Duodenal mucosa (tissue), 2 donors: ENCODE measurements around the gene LRMDA.

ENCODE experiments used
- H3K27ac ChIP-seq: one replicate; pipeline ENCODE4 v1.7.0; 2013; ENCODE audit warnings: low read depth, low read length
- H3K27me3 ChIP-seq, 2 donors: one replicate each; pipeline ENCODE4 v1.7.0; 2013; ENCODE audit warnings: low read length in 2 of 2, control low read depth in 1 of 2; ENCODE audit not compliant: insufficient read depth in 2 of 2, control insufficient read depth in 1 of 2
- H3K36me3 ChIP-seq, 2 donors: one replicate each; pipeline ENCODE4 v1.7.0; 2013; ENCODE audit warnings: low read length in 2 of 2, control low read depth in 1 of 2; ENCODE audit not compliant: insufficient read depth in 2 of 2, control insufficient read depth in 1 of 2
- H3K4me1 ChIP-seq, 2 donors: one replicate each; pipeline ENCODE4 v1.7.0; 2013; ENCODE audit warnings: low read length in 2 of 2, control low read depth in 1 of 2; ENCODE audit not compliant: insufficient read depth in 2 of 2, control insufficient read depth in 1 of 2
- H3K4me3 ChIP-seq, 2 donors: one replicate each; pipeline ENCODE4 v1.7.0; 2013; ENCODE audit warnings: low read length in 2 of 2, low read depth in 1 of 2
- H3K9ac ChIP-seq, 2 donors: one replicate each; pipeline ENCODE4 v1.7.0; 2013; ENCODE audit warnings: low read length in 2 of 2, low read depth in 1 of 2
- H3K9me3 ChIP-seq, 2 donors: one replicate each; pipeline ENCODE4 v1.7.0; 2013; ENCODE audit warnings: low read length in 2 of 2, control low read depth in 1 of 2; ENCODE audit not compliant: control insufficient read depth in 1 of 2

The LRMDA gene

GRCh38 chr10:76393875-76394706, 962.7 kb downstream of the LRMDA start:
- Histone ChIP-seq H3K4me3 (no peak overlapping the region), H3K4me1 (no peaks in the 10 kb centered on the region), H3K36me3 (no peaks in the 10 kb centered on the region), H3K9ac (no peak overlapping the region), H3K27ac (no peak overlapping the region), H3K27me3 (no peaks in the 10 kb centered on the region), H3K9me3 (no peaks in the 10 kb centered on the region)

DNA sequence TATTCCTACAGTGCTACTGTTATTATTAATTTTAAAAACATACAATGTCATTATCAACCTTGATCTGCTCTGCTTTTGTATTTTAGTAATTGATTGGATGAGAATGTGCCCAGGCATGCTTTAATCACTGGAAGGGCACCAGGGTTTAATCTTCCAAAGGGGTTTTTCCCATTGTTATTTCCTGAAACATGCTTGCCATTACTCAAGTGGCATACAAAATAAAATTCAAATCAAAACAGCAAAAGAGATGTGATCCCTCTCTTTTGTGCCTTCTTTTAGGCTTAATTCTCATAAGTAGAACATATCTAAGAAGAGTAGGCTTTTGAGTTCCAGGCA, 963.3 kb downstream of the LRMDA start:
- H3K9ac ChIP-seq: no peak overlapping the region
- H3K4me1 ChIP-seq: no peaks in the 10 kb centered on the region
- no peaks in the 10 kb centered on the region for H3K27me3 ChIP-seq
- H3K36me3 ChIP-seq: no peaks in the 10 kb centered on the region
- H3K4me3 ChIP-seq: no peak overlapping the region
- no peaks in the 10 kb centered on the region for H3K9me3 ChIP-seq
- H3K27ac ChIP-seq: no peak overlapping the region

DNA sequence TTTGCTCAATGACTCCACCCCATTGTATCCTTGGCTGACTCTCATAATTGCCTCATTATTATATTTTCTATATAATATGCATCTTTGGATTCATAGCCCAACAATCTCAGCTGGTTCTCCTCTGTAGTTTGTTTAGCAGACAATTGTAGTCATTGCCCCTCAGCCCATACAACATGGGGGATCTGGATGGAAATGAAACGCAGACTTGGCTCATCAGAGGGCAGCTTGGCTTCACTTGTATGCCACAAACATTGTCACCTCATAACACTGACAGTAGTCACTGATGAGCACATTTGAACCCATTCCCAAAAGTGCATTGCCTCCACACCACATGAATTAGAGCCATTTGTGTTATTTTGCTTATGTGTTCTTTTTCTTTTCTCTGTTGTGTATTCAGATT, 963.8 kb downstream of the LRMDA start:
- H3K9ac ChIP-seq: no peak overlapping the region
- no peak overlapping the region for H3K4me3 ChIP-seq
- H3K4me1 ChIP-seq: no peaks in the 10 kb centered on the region
- no peak overlapping the region for H3K27ac ChIP-seq
- H3K36me3 ChIP-seq: no peaks in the 10 kb centered on the region
- H3K9me3 ChIP-seq: no peaks in the 10 kb centered on the region
- H3K27me3 ChIP-seq: no peaks in the 10 kb centered on the region

DNA sequence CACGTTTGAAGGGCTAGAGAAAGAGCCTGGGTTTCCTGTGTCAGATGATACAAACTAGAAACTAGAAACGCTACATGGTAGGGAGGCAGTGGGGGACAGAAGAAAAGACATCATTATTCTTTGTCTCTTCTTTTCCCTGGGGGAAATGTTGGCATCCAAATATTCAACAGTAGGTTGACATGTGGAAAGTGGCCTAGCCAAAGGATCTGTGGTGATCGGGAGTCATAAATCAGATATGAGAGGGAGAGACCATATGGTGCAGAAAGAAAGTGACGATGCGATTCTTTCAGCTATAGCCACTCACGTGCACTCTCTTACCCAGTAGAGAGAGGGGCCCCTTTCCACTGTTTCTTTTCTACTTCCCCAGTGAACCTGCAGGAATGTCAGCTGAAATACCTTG, 964.7 kb downstream of the LRMDA start:
- Histone ChIP-seq H3K9me3 (no peaks in the 10 kb centered on the region), H3K4me3 (no peak overlapping the region), H3K4me1 (no peaks in the 10 kb centered on the region), H3K36me3 (no peaks in the 10 kb centered on the region), H3K27me3 (no peaks in the 10 kb centered on the region), H3K9ac (no peak overlapping the region), H3K27ac (no peak overlapping the region)

DNA sequence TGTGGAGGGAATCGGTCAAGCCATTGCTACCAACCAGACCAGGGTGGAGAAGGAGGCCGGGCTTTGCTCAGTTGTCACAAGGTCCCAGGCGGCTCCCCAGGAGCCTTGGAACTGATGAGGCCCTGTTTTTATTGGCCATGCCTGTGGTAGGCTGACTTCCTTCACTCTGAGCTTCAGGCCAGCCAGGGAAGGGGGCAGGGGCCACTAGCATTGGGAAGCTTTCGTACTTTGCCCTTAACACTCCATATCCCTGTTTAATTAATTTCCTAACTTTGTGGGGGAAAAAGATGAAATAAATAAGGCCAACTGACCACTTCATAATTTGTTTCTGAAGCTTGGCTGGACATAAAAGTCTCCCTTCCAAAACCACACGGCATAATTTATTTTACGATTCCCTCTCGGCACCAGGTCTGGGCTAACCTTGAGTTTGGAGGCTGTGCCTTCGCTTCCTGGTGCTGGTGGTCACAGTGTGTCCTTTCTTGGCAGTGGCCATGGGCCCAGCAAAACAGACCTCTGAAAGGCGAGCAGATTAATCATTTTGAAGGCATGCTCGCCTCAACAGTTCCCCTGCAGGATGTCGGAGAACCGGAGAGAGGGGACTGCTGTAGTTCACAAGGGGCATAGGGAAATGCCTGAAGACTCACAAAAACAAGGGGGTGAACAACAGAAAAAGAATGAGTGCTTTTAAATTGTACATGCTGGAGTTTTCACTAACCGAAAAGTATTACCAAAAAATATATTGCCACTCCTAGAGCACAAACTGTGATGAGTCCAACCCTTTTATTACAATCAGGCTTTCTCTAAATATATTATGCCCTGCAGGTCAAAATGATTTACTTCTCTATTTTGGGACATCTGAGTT, 966.0 kb downstream of the LRMDA start:
- H3K9me3 ChIP-seq: no peaks in the 10 kb centered on the region
- no peak overlapping the region for H3K4me3 ChIP-seq
- no peaks in the 10 kb centered on the region for H3K36me3 ChIP-seq
- H3K27me3 ChIP-seq: no peaks in the 10 kb centered on the region
- no peak overlapping the region for H3K27ac ChIP-seq
- no peaks in the 10 kb centered on the region for H3K4me1 ChIP-seq
- no peak overlapping the region for H3K9ac ChIP-seq

DNA sequence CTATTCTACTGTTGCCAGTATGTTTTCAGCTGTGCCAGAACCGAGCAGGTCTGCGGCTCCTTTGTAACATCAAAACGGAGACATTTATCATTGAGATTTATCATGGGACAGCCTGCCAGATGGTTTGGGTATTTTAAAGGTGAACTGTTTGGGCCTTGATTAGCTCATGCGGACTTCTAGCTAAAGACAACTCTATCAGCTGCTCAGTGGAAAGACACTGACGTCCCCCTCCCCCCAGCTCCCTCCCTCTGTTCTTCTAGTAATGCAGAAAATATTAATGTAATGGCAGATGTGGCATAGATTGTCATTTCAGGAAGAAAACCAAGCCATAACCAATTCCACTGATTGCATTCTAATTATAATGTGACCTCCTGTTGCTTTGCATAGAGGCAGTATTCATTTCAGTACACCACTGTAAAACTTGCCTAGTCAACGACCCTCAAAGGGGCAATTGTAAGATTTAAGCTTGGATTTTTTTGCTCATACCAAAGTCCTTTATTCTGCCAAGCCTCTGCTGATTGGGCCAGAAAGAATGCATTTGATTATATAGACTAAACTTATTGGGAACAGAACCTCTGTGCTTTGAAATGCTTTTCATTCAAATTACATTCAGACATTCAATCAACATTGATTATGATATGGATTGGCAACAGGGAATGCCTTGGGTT, 966.8 kb downstream of the LRMDA start:
- no peaks in the 10 kb centered on the region for H3K36me3 ChIP-seq
- no peaks in the 10 kb centered on the region for H3K4me1 ChIP-seq
- no peaks in the 10 kb centered on the region for H3K9me3 ChIP-seq
- H3K4me3 ChIP-seq: no peak overlapping the region
- H3K9ac ChIP-seq: no peak overlapping the region
- no peaks in the 10 kb centered on the region for H3K27me3 ChIP-seq
- H3K27ac ChIP-seq: no peak overlapping the region

DNA sequence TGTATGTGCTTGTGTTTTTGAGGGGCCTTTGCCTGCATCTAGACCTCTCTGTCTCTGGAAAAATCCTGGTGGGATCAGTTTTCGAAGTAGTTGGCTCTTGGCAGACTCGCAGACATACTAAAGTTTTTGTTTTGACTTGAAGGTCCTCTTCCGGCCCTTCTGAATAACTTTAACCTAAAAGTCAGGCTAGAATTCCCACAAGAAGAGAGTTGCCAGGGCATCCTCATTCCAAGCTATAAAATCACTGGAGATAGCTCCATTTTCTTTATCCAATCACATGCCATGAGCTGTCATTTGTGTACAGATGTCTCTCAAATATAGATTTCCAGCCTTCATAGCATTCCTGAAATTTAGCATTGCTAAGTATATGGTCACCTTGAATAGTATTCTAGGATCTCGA, 967.8 kb downstream of the LRMDA start:
- Histone ChIP-seq H3K4me1 (no peaks in the 10 kb centered on the region), H3K4me3 (no peak overlapping the region), H3K27me3 (no peaks in the 10 kb centered on the region), H3K9ac (no peak overlapping the region), H3K36me3 (no peaks in the 10 kb centered on the region), H3K27ac (no peak overlapping the region), H3K9me3 (no peaks in the 10 kb centered on the region)

GRCh38 chr10:76401006-76401405, 969.6 kb downstream of the LRMDA start:
- H3K27me3 ChIP-seq: no peaks in the 10 kb centered on the region
- no peaks in the 10 kb centered on the region for H3K36me3 ChIP-seq
- H3K4me1 ChIP-seq: no peaks in the 10 kb centered on the region
- H3K9me3 ChIP-seq: no peaks in the 10 kb centered on the region
- no peak overlapping the region for H3K9ac ChIP-seq
- H3K4me3 ChIP-seq: no peak overlapping the region
- no peak overlapping the region for H3K27ac ChIP-seq

DNA sequence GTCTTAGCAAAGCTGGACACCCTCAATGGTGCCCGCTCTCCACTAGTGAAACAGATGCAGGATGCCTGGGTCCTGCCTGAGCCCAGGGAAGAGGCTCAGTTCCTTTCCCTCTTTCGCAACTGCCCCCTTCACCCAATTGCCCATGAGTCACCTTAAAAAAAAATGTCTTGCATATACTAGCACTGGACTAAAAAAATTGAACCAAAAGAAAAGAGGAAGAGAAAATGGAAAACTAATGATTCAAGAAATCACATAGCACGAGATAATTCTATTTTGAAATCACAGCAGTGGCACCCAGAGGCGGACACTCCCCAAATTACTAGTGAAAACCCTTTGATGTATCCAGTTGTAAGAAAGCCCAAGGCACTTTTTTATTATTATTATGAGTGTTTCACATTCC, 972.5 kb downstream of the LRMDA start:
- Histone ChIP-seq H3K4me1 (peaks cover 0 to 11% of the 10 kb centered on the region in 2 donors), H3K27ac (no peak overlapping the region), H3K9me3 (no peaks in the 10 kb centered on the region), H3K36me3 (no peaks in the 10 kb centered on the region), H3K27me3 (no peaks in the 10 kb centered on the region), H3K4me3 (no peak overlapping the region), H3K9ac (no peak overlapping the region)

GRCh38 chr10:76404531-76404930, 973.1 kb downstream of the LRMDA start:
- no peak overlapping the region for H3K9ac ChIP-seq
- H3K27me3 ChIP-seq: no peaks in the 10 kb centered on the region
- no peak overlapping the region for H3K4me3 ChIP-seq
- no peaks in the 10 kb centered on the region for H3K36me3 ChIP-seq
- H3K9me3 ChIP-seq: no peaks in the 10 kb centered on the region
- peaks cover 0 to 11% of the 10 kb centered on the region in 2 donors for H3K4me1 ChIP-seq
- no peak overlapping the region for H3K27ac ChIP-seq
